ENCODE measurements around the gene SLC39A6.
"Not testable (repeated sequence)": the region's sequence is repeated elsewhere in the genome, so short reads cannot be mapped to it uniquely, and the experiment has no call there.

SLC39A6 gene

GRCh38 chr18:36095936-36096519, 33.1 kb downstream of the SLC39A6 start:
- peak; percentile 55 for DNase-seq

GRCh38 chr18:36094431-36094830, 34.7 kb downstream of the SLC39A6 start:
- no peak for DNase-seq

GRCh38 chr18:36092116-36092515, 37.0 kb downstream of the SLC39A6 start:
- DNase-seq = not testable (repeated sequence)

GRCh38 chr18:36089001-36089400, 40.1 kb downstream of the SLC39A6 start:
- no peak for DNase-seq

GRCh38 chr18:36088256-36088655, 40.9 kb downstream of the SLC39A6 start:
- DNase-seq = no peak

GRCh38 chr18:36086186-36086585, 43.0 kb downstream of the SLC39A6 start:
- no peak for DNase-seq

- DNase-seq = no peak
Observed at GRCh38 chr18:36085195-36085594, 43.9 kb downstream of the SLC39A6 start.

- no peak for DNase-seq
Observed at GRCh38 chr18:36083729-36084128, 45.4 kb downstream of the SLC39A6 start.

- DNase-seq = not testable (repeated sequence)
Observed at GRCh38 chr18:36081118-36081517, 48.0 kb downstream of the SLC39A6 start.

GRCh38 chr18:36078751-36079529, 50.2 kb downstream of the SLC39A6 start:
- DNase-seq = no peak

- DNase-seq = not testable (repeated sequence)
Observed at GRCh38 chr18:36077764-36078163, 51.4 kb downstream of the SLC39A6 start.

GRCh38 chr18:36075862-36076587, 53.1 kb downstream of the SLC39A6 start:
- DNase-seq = peak; percentile 31

- no peak for DNase-seq
Observed at GRCh38 chr18:36074435-36074834, 54.7 kb downstream of the SLC39A6 start.

GRCh38 chr18:36073676-36074075, 55.5 kb downstream of the SLC39A6 start:
- DNase-seq = no peak

GRCh38 chr18:36072406-36072805, 56.7 kb downstream of the SLC39A6 start:
- not testable (repeated sequence) for DNase-seq

GRCh38 chr18:36067055-36067957, 61.8 kb downstream of the SLC39A6 start, which contains the start of gene RPRD1A:
TSS of gene RPRD1A (minus strand) at chr18:36067559. CDS start at chr18:36067404, 155 bp downstream.
- DNase-seq = peak; percentile 93

- no peak for DNase-seq
Observed at GRCh38 chr18:36066686-36067054, 62.5 kb downstream of the SLC39A6 start.

GRCh38 chr18:36066001-36066400, 63.1 kb downstream of the SLC39A6 start:
- DNase-seq = no peak

GRCh38 chr18:36064809-36065079, 64.4 kb downstream of the SLC39A6 start:
- DNase-seq = not testable (repeated sequence)

- DNase-seq = no peak
Observed at GRCh38 chr18:36064027-36064808, 64.9 kb downstream of the SLC39A6 start.

GRCh38 chr18:36058674-36059073, 70.5 kb downstream of the SLC39A6 start:
- DNase-seq = no peak

Measured in amniotic stem cell (primary cell).